Measurements from ENCODE around the gene ADRA2B.
"Not testable (repeated sequence)": the region's sequence is repeated elsewhere in the genome, so short reads cannot be mapped to it uniquely, and the experiment has no call there.

ADRA2B gene

GRCh38 chr2:96116424-96116878 is at the start of gene ADRA2B:
Gene ADRA2B (minus strand): TSS chr2:96116571. CDS start chr2:96116149, 422 bp downstream.
- no peak for DNase-seq (ENCODE audit: low spot score)

GRCh38 chr2:96164459-96165184 is 48.3 kb upstream of the ADRA2B start:
- peak; percentile 54 for DNase-seq (ENCODE audit: low spot score)

DNA sequence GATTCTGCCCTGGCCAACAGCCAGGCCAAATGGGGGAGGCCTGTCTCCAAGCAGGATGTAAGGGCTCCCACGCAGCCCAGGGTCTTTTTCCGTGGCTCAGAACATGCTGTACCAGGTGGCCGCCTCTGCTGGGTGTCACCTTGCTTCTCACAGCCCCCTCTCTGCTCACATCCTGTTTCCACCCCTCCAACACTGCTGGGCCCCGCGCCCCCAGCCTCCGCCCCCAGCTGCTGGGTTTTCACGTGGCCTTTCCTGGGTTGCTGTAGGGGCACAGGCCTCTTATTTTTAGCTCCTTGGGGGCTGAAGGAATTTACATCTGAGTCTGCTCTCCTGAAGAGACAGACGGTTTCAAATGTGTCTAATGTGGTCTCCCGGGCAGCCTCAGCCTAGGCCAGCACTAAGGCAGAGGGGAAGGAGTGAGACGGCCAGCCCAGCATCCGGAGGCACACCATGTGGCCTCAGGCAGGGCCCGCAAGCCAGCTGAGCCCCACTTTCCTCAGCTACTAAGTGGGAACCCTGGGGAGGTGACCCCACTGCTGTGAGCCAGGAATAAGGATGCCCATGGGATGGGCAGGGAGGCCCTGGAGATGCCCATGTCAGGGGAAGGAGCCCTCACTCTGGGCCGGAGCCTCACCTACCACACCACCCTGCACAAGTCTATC is 47.5 kb upstream of the ADRA2B start:
- DNase-seq (ENCODE audit: low spot score): no peak

DNA sequence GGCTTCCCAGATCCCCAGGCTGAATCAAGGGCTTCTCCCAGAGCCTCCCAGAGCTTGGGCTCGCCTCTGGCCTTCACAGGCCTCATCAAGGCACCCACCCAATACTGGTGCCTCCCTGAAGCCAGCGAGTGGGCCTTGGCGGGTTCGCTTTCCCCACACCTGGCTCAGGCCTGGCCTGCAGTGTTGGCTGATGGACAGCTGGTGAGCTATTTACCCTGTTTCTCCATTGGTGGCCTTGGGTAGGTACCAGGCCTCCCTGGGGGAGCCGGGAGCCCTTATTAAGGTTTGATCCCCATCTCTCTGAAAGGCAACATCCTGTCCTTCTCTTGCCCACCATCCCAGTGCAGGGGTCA is 47.0 kb upstream of the ADRA2B start:
- DNase-seq (ENCODE audit: low spot score): no peak

- no peak for DNase-seq (ENCODE audit: low spot score)
Measured at GRCh38 chr2:96161898-96162297, 45.5 kb upstream of the ADRA2B start.

GRCh38 chr2:96160366-96160765 is 44.0 kb upstream of the ADRA2B start:
- not testable (repeated sequence) for DNase-seq (ENCODE audit: low spot score)

- no peak for DNase-seq (ENCODE audit: low spot score)
Measured at GRCh38 chr2:96159084-96159830, 42.9 kb upstream of the ADRA2B start.

DNA sequence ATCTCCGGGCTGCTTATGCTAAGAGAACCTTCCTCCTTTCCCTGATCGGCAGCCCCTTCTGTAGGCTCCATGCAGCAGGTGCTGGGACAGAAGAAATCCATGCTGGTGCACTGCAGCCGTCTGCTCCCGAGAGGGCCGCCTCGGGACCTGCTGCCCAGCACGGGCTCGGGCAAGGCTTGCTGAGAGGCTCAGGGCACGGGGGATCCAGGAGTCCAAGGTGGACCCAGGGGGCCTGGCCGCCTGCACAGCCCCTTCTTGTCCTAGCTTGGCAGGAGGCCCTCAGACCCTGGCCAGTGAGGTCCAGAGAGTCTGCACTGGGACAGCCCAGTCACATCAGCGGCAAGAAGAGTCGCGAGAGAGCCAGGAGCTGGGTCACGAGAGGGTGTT is 42.2 kb upstream of the ADRA2B start:
- no peak for DNase-seq (ENCODE audit: low spot score)

DNA sequence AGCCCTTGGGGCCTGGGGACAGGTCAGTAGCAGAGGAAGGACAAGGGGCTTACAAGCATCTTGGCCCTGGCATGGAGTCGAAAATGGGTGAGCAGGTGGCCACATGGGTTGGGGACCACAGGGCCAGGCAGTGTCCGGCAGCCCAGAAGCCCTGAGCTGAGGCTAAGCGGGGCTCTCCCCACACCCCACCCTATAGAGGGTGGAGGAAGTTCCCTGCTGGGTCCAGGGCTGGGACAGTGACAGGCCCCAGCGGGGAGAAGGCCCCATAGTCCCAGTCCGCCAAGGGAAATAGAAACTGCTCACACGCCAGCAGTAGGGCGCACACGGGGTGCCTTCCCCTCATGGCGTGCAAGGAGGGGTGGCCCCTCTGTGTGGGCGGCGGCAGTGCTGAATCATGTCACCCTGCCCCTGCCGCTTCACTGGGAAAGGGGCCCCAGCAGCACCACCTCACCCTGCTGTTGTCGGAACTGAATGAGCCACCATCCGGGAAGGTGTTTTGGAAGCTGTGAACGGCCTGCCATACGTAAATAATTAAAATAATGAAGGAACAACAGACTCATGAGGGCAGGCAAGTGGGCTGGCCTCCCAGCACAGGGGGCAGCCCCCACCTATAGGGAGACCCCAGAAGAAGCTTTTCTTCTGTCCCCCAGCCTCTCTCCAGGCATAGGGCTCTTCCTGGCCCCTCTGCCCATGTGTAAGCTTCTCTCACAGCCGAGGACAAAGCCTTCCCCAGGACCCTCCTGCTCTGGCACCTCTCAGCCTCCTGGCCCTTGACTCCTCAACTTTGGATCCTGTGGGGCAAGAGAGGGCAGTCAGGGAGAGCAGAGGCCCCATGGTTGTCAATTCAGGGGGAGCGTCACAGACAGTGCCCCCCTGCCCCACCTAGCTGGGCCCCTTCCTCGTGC is 41.5 kb upstream of the ADRA2B start:
- DNase-seq (ENCODE audit: low spot score): no peak

DNA sequence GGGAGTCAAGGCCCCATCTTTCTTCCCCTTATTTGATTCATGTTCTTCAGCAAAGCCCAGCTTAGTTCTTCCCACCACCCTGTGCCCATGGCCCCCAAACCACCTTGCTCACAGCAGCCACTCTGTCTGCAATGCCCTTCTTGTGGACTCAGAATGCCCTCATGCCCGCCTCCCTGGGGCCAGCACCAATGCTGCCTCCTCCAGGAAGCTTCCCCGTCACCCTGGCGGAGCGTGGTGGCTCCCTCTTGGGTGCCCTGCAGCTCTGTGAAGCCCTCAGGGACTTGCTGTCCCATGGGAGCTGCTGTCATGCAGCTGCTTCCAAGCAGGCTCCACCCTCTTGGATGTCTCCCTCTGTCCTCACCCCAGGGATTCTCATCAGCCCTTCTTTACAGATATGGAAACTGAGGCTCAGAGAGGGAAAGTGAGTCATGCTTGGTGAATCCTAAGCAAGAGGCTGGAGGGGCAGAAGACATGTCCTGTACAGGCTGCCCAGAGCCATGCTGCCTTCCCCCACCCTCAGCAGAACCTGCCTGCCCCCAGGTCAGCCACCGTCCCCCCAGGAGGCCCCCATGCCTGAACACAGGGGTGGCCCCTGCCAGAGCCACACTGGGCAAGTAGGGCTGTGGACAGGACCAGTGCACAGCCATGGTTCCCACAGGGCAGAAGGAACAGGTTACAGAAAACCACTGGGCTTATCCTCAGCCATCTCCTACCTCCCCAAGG is 40.7 kb upstream of the ADRA2B start:
- no peak for DNase-seq (ENCODE audit: low spot score)

GRCh38 chr2:96156011-96156820 is 39.8 kb upstream of the ADRA2B start:
- no peak for DNase-seq (ENCODE audit: low spot score)

DNA sequence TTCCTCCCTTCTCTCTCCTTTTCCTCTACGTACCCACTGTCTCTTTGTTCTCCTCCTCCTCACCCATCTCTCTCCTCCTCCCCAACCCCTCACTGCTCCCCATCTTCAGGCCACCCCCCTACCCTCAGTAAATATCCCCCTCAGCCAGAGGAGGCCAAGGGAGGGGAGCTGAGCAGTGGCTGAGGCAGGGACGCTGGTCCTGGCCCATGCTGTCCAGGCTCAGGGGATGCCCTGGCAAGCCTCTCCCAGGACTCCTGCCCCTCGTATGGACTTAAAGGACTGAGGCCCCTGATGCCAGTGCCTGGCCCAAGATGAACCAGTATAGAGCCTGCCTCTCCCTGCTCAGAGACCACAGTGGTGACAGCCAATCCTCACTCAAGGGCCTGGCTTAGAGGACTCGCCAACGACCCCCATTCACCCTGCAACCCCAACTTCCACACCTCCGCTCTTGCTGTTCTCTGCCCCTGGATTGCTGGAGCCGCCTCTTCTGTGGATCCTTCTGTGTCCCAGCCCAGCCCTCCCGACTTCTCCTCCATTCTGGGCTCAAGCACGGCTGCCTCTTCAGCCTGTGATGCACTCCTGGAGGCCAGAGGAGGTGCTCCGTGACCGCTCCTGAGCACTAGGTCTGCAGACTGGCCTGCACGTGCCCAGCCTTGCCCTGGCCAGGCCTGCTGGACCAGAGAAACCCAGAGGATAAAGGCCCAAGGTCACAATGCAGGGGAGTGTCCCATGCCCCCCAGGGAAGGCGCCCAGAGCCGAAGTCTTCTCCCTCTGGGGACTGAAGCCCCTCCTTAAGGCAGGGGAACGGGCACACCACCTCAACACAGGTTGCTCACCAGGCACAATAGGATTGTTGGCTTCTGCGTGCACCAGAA is 38.4 kb upstream of the ADRA2B start:
- no peak for DNase-seq (ENCODE audit: low spot score)

DNA sequence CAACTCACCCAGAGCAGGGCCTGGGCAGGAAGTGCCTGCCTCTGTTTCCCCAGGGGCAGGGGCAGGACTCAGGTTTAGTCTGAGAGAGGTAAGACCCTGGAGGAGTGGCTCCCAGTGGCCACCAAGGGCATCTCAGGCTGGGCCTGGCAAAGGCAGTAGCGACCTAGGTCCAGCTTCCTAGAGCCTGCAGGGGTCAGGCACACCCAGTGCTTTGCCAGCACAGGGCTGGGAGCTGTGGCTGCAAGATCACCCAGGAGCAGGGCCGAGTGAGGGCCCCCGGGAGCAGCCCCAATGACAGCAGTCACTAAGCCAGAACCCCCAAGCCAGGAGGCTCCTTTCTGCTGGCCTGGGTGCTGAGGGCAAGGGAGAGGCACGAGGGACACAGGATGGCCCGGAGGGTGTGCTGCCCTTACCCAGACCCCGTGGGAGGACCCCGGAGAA is 37.6 kb upstream of the ADRA2B start:
- no peak for DNase-seq (ENCODE audit: low spot score)

- DNase-seq (ENCODE audit: low spot score): no peak
Measured at GRCh38 chr2:96153291-96153713, 36.9 kb upstream of the ADRA2B start.

- DNase-seq (ENCODE audit: low spot score): no peak
Measured at GRCh38 chr2:96152304-96153161, 36.2 kb upstream of the ADRA2B start.

GRCh38 chr2:96151595-96152303 is 35.4 kb upstream of the ADRA2B start:
- DNase-seq (ENCODE audit: low spot score): no peak

DNA sequence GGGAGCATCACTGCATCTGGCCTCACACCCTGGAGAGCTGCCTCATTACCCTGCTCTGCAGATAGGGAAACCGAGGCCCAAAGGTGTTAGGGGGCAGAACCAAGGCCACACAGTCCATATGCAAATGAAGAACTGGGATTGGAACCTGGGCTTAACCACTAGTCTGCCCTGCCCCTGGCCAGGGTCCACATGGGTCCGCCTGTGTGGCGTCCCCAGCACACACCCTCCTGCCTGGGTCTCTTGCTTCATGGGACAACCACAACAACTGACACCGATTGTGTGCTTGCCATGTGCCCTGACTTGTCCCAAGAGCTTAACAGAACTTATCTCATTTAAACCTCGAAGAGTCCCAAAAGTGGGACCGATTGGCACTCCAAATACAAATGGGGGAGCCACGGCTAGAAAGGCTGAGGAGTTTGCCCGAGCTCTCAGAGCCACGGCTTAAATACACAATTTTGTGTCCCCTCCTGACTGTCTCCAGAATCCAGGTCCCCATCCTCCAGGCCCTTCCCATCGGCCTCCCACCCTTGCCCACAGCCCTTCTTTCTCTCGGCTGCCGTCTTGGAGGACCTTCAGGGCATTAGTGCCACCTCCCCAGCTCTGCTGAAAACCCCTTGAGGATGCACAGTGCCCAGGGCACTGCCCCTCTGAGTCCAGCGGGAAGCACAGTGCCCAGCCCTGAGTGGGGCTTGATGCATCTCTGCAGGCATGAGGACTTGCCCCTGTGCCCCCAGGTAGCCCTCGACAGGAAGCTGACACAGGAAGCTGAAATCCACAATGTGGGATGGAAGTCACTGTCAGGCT is 34.6 kb upstream of the ADRA2B start:
- no peak for DNase-seq (ENCODE audit: low spot score)
